Stomach smooth muscle (tissue), 2 donors: ENCODE results near the gene TTI1.

ENCODE experiments used
- H3K27ac ChIP-seq: one replicate; pipeline ENCODE4 v1.7.0; 2013; ENCODE audit warnings: mild to moderate bottlenecking, low read length, inconsistent platforms
- H3K27me3 ChIP-seq, 2 donors: one replicate each; pipeline ENCODE4 v1.7.0; 2013; ENCODE audit warnings: low read length in 2 of 2; ENCODE audit not compliant: insufficient read depth in 2 of 2, control insufficient read depth in 1 of 2
- H3K36me3 ChIP-seq, 2 donors: one replicate each; pipeline ENCODE4 v1.7.0; 2013; ENCODE audit warnings: low read length in 2 of 2; ENCODE audit not compliant: control insufficient read depth in 2 of 2, insufficient read depth in 2 of 2
- H3K4me1 ChIP-seq: one replicate; pipeline ENCODE4 v1.7.0; 2013; ENCODE audit warnings: low read length; ENCODE audit not compliant: control insufficient read depth, insufficient read depth
- H3K4me3 ChIP-seq, 2 donors: one replicate each; pipeline ENCODE4 v1.7.0; 2013; ENCODE audit warnings: low read length in 2 of 2
- H3K9ac ChIP-seq, 2 donors: one replicate each; pipeline ENCODE4 v1.7.0; 2013; ENCODE audit warnings: low read length in 2 of 2, mild to moderate bottlenecking in 1 of 2
- H3K9me3 ChIP-seq, 2 donors: one replicate each; pipeline ENCODE4 v1.7.0; 2013; ENCODE audit warnings: low read length in 2 of 2; ENCODE audit not compliant: control insufficient read depth in 2 of 2
- donor health status: healthy.
- donor health status: Pancreatic carcinoma.

The TTI1 gene

GRCh38 chr20:37979021-37979985, 54.0 kb downstream of the TTI1 start:
- H3K27ac ChIP-seq: no peak overlapping the region
- no peaks in the 10 kb centered on the region for H3K27me3 ChIP-seq
- peaks cover 3% of the 10 kb centered on the region for H3K4me1 ChIP-seq
- H3K4me3 ChIP-seq: no peak overlapping the region
- H3K9me3 ChIP-seq: no peaks in the 10 kb centered on the region
- peaks cover 0 to 7% of the 10 kb centered on the region in 2 donors for H3K36me3 ChIP-seq
- no peak overlapping the region for H3K9ac ChIP-seq

GRCh38 chr20:37977786-37978185, 55.5 kb downstream of the TTI1 start:
- no peaks in the 10 kb centered on the region for H3K9me3 ChIP-seq
- no peak overlapping the region for H3K9ac ChIP-seq
- no peaks in the 10 kb centered on the region for H3K4me1 ChIP-seq
- H3K4me3 ChIP-seq: no peak overlapping the region
- H3K27ac ChIP-seq: no peak overlapping the region
- peaks cover 0 to 5% of the 10 kb centered on the region in 2 donors for H3K36me3 ChIP-seq
- no peaks in the 10 kb centered on the region for H3K27me3 ChIP-seq

- Histone ChIP-seq H3K4me1 (no peaks in the 10 kb centered on the region), H3K36me3 (peaks cover 0 to 5% of the 10 kb centered on the region in 2 donors)
Observed at GRCh38 chr20:37977338-37977737, 55.9 kb downstream of the TTI1 start.

DNA sequence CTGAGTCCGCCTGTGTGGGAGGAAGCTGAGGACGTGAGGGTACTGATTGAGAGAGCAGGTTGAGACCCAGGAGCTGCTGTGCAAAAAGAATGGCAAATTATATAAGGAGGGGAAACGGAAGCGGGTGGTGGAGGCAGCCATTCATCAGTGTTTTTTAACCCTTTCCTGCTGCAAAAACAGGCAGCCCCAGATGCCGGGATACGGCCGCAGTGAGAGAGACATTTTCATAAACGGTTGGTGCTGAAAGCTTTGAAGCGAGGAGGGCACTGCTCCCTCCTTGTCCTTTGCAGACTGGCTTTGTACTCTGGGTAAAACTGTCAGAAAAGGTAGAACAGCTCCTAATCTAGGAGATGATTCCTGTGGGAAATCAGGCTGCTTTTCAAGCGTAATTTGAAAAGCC, 56.4 kb downstream of the TTI1 start:
- no peaks in the 10 kb centered on the region for H3K4me1 ChIP-seq
- no peaks in the 10 kb centered on the region for H3K9me3 ChIP-seq
- H3K9ac ChIP-seq: no peak overlapping the region
- no peak overlapping the region for H3K4me3 ChIP-seq
- peaks cover 0 to 5% of the 10 kb centered on the region in 2 donors for H3K36me3 ChIP-seq
- no peak overlapping the region for H3K27ac ChIP-seq
- no peaks in the 10 kb centered on the region for H3K27me3 ChIP-seq

More at GRCh38 chr20:37977338-37977737, 55.9 kb downstream of the TTI1 start:
- Histone ChIP-seq H3K27me3 (no peaks in the 10 kb centered on the region), H3K27ac (no peak overlapping the region), H3K9me3 (no peaks in the 10 kb centered on the region), H3K9ac (no peak overlapping the region), H3K4me3 (no peak overlapping the region)

- Histone ChIP-seq H3K9me3 (no peaks in the 10 kb centered on the region), H3K4me3 (no peak overlapping the region), H3K36me3 (no peaks in the 10 kb centered on the region), H3K4me1 (no peaks in the 10 kb centered on the region), H3K9ac (no peak overlapping the region), H3K27me3 (no peaks in the 10 kb centered on the region), H3K27ac (no peak overlapping the region)
Observed at GRCh38 chr20:37973059-37973910, 60.0 kb downstream of the TTI1 start.

DNA sequence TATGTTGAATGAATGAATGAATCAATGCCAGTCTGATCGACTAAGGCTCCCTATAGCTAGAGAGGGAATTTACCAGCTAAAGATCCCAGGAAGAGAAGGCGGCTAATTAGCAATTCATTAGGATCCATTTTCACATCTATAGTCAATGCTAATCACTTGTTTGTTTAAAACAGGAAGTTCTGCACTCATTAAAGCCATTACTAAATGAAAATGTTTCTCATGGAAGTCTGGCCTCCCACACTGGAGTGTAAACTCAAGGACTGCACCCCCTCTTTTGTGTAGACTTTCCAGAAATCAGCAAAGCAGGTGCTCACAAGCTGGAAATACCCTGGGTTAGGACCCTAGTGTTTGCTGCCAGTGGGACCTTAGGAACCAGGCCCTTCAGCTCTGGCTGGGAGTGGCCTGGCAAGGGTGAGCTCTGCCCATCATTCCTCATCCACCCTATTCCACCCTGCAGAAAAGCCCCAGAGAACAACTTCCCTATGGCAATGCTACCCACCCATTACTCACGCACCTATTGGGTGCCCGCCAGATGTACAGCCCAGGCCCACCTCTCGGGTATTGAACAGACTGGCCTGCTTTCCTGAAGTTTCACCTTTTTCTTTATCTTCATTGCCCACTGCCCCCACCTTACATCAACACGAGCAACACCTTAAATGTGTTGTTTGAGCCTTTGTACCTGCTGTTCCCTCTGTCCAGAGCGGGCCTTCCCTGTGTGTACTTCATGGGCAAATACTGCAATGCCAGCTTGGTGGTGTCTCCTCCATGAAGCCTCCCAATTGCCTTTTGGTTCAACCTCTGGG, 60.8 kb downstream of the TTI1 start:
- Histone ChIP-seq H3K4me1 (no peaks in the 10 kb centered on the region), H3K9ac (no peak overlapping the region)

GRCh38 chr20:37971561-37972127, 61.6 kb downstream of the TTI1 start:
- H3K9ac ChIP-seq: no peak overlapping the region

More for the DNA sequence above, 60.8 kb downstream of the TTI1 start:
- H3K9me3 ChIP-seq: no peaks in the 10 kb centered on the region
- no peak overlapping the region for H3K4me3 ChIP-seq
- H3K27ac ChIP-seq: no peak overlapping the region
- no peaks in the 10 kb centered on the region for H3K27me3 ChIP-seq
- H3K36me3 ChIP-seq: no peaks in the 10 kb centered on the region

DNA sequence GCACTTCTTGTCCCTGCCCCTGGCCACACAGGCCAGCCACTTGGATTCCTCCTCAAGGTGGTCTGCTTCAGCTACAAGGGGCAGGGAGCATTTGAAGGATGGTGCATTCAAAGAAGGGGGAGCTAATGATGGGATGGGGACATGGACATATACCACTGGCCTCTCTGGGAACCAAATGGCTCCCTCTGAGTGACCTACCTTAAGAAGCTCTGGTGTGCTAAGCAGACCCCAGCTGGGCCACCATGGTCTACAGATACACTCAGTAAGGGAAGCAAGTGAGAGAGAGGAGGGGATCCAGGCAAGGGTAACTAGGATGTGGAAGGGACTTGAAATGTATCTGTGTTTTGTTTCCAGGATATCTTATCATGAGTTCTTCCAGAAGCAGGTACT, 62.4 kb downstream of the TTI1 start:
- H3K9ac ChIP-seq: no peak overlapping the region
- H3K9me3 ChIP-seq: no peaks in the 10 kb centered on the region
- no peak overlapping the region for H3K27ac ChIP-seq

More at GRCh38 chr20:37971561-37972127, 61.6 kb downstream of the TTI1 start:
- no peaks in the 10 kb centered on the region for H3K9me3 ChIP-seq
- no peaks in the 10 kb centered on the region for H3K4me1 ChIP-seq
- H3K4me3 ChIP-seq: no peak overlapping the region
- no peaks in the 10 kb centered on the region for H3K27me3 ChIP-seq
- no peaks in the 10 kb centered on the region for H3K36me3 ChIP-seq
- no peak overlapping the region for H3K27ac ChIP-seq

GRCh38 chr20:37969949-37970855, 63.1 kb downstream of the TTI1 start:
- H3K27me3 ChIP-seq: no peaks in the 10 kb centered on the region
- no peaks in the 10 kb centered on the region for H3K36me3 ChIP-seq
- no peaks in the 10 kb centered on the region for H3K4me1 ChIP-seq

More for the DNA sequence above, 62.4 kb downstream of the TTI1 start:
- Histone ChIP-seq H3K36me3 (no peaks in the 10 kb centered on the region), H3K4me1 (no peaks in the 10 kb centered on the region), H3K4me3 (no peak overlapping the region), H3K27me3 (no peaks in the 10 kb centered on the region)

More at GRCh38 chr20:37969949-37970855, 63.1 kb downstream of the TTI1 start:
- no peak overlapping the region for H3K9ac ChIP-seq
- no peak overlapping the region for H3K4me3 ChIP-seq
- no peaks in the 10 kb centered on the region for H3K9me3 ChIP-seq
- H3K27ac ChIP-seq: no peak overlapping the region
